ENCODE measurements around the gene CENPE. TPM values are rescaled to one million over a fixed set of nuclear protein-coding genes. Genes with fewer than 3 reads are reported as not detected.

CENPE gene
- total and polyA plus RNA-seq, 2 donors (not counting 1 experiment from before 2014, with no cell fraction given): 0.15 to 2.8 TPM

DNA sequence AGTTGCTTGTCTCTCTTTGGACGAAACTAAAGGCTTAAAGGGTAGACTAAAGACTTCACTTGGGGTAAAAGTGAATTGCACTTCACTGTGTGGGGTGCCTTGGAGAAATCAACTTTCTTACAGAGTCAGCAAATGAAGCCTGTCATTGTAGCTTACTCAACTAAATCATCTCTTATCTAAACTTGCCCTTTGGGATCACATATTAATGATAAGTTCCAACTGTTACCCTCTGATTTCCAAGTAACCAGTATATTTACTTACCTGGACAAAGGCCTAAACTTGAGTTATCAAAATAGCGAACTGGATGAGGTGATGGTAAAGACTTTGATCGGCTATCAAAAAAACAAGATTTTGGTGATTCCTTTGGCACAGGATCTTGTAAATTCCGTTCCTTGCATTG is 89.6 kb downstream of the CENPE start:
- Histone ChIP-seq H3K79me2 (ENCODE audit: control insufficient read depth, insufficient read depth, low read length) (no peaks in the 10 kb centered on the region), H3K9ac (ENCODE audit: low read length) (no peak overlapping the region), H3K36me3 (replicated peaks in 1 of 2; ENCODE audit: control extremely low read depth in 1 of 2, control insufficient read depth in 1 of 2, extremely low read depth in 1 of 2, insufficient read depth in 2 of 2, low read length in 1 of 2) (no peaks in the 10 kb centered on the region), H4K20me1 (ENCODE audit: control insufficient read depth, insufficient read depth, low read length, poor library complexity, severe bottlenecking) (no peaks in the 10 kb centered on the region), H3K4me3 (ENCODE audit: control extremely low read depth in 1 of 5, extremely low read depth in 1 of 5, insufficient read depth in 1 of 5, low read depth in 2 of 5, low read length in 4 of 5) (no peak overlapping the region), H3K27me3 (replicated peaks in 1 of 4; ENCODE audit: control extremely low read depth in 1 of 4, control insufficient read depth in 3 of 4, insufficient read depth in 4 of 4, low read length in 3 of 4) (no peaks in the 10 kb centered on the region), H2AFZ (ENCODE audit: insufficient read depth, low read depth, low read length, poor library complexity, severe bottlenecking) (no peak overlapping the region), H3K4me1 (ENCODE audit: control insufficient read depth in 2 of 2, insufficient read depth in 2 of 2, low read length in 2 of 2) (no peaks in the 10 kb centered on the region), H3K9me3 (ENCODE audit: control extremely low read depth in 1 of 3, control insufficient read depth in 2 of 3, insufficient read depth in 1 of 3, low read length in 2 of 3) (no peaks in the 10 kb centered on the region), H3K27ac (ENCODE audit: low read length in 2 of 2) (no peak overlapping the region), H3K4me2 (replicated peaks; ENCODE audit: low read depth, low read length, poor library complexity, severe bottlenecking) (no peak overlapping the region)
- no peak overlapping the region for H3K27ac Mint-ChIP-seq
- TF ChIP-seq EZH2 (IDR thresholded peaks at IDR 0.05; ENCODE audit: borderline replicate concordance, insufficient read depth, low read depth, low read length, poor library complexity, severe bottlenecking): no peak
- TF ChIP-seq, protein P1, sequence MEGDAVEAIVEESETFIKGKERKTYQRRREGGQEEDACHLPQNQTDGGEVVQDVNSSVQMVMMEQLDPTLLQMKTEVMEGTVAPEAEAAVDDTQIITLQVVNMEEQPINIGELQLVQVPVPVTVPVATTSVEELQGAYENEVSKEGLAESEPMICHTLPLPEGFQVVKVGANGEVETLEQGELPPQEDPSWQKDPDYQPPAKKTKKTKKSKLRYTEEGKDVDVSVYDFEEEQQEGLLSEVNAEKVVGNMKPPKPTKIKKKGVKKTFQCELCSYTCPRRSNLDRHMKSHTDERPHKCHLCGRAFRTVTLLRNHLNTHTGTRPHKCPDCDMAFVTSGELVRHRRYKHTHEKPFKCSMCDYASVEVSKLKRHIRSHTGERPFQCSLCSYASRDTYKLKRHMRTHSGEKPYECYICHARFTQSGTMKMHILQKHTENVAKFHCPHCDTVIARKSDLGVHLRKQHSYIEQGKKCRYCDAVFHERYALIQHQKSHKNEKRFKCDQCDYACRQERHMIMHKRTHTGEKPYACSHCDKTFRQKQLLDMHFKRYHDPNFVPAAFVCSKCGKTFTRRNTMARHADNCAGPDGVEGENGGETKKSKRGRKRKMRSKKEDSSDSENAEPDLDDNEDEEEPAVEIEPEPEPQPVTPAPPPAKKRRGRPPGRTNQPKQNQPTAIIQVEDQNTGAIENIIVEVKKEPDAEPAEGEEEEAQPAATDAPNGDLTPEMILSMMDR (IDR thresholded peaks at IDR 0.05): no peak
- CTCF ChIA-PET: interaction anchor here (1.3 kb wide), 1 partner anchor 9 kb away, joined by 4 read pairs; the partner anchor contains the start of gene BDH2
- no peaks in the 10 kb centered on the region for H3K9me3 Mint-ChIP-seq (ENCODE audit: insufficient read depth)
- POLR2A ChIA-PET: no interaction called here
- no peak overlapping the region for H3K4me3 Mint-ChIP-seq
- no peaks in the 10 kb centered on the region for H3K27me3 Mint-ChIP-seq
- 100% methylated on average over 1 of the region's 4 CpGs for WGBS (ENCODE audit: insufficient coverage)
- ATAC-seq (ENCODE audit: low read depth) (no peak), DNase-seq (no peak)
- intact Hi-C loops (cut with micrococcal nuclease): no loop called here
- H3K4me1 Mint-ChIP-seq: no peaks in the 10 kb centered on the region

- Mint-ChIP-seq H3K27me3 (no peaks in the 10 kb centered on the region), H3K4me1 (no peaks in the 10 kb centered on the region), H3K9me3 (ENCODE audit: insufficient read depth) (no peaks in the 10 kb centered on the region), H3K27ac (no peak overlapping the region), H3K4me3 (no peak overlapping the region)
- ChIA-PET CTCF (no interaction called here), POLR2A (no interaction called here)
- no CpG with 5 or more reads among the region's 2 CpGs for WGBS (ENCODE audit: insufficient coverage)
- H3K79me2 ChIP-seq (ENCODE audit: control insufficient read depth, insufficient read depth, low read length): no peaks in the 10 kb centered on the region
- H4K20me1 ChIP-seq (ENCODE audit: control insufficient read depth, insufficient read depth, low read length, poor library complexity, severe bottlenecking): no peaks in the 10 kb centered on the region
- no peaks in the 10 kb centered on the region for H3K4me1 ChIP-seq (ENCODE audit: control insufficient read depth in 2 of 2, insufficient read depth in 2 of 2, low read length in 2 of 2)
- no peaks in the 10 kb centered on the region for H3K36me3 ChIP-seq (replicated peaks in 1 of 2; ENCODE audit: control extremely low read depth in 1 of 2, control insufficient read depth in 1 of 2, extremely low read depth in 1 of 2, insufficient read depth in 2 of 2, low read length in 1 of 2)
- no peaks in the 10 kb centered on the region for H3K9me3 ChIP-seq (ENCODE audit: control extremely low read depth in 1 of 3, control insufficient read depth in 2 of 3, insufficient read depth in 1 of 3, low read length in 2 of 3)
- H3K4me2 ChIP-seq (replicated peaks; ENCODE audit: low read depth, low read length, poor library complexity, severe bottlenecking): no peak overlapping the region
- no peaks in the 10 kb centered on the region for H3K27me3 ChIP-seq (replicated peaks in 1 of 4; ENCODE audit: control extremely low read depth in 1 of 4, control insufficient read depth in 3 of 4, insufficient read depth in 4 of 4, low read length in 3 of 4)
- H3K27ac ChIP-seq (ENCODE audit: low read length in 2 of 2): no peak overlapping the region
- no peak overlapping the region for H3K4me3 ChIP-seq (ENCODE audit: control extremely low read depth in 1 of 5, extremely low read depth in 1 of 5, insufficient read depth in 1 of 5, low read depth in 2 of 5, low read length in 4 of 5)
- ATAC-seq (ENCODE audit: low read depth) (no peak), DNase-seq (no peak)
- no peak for TF ChIP-seq EZH2 (IDR thresholded peaks at IDR 0.05; ENCODE audit: borderline replicate concordance, insufficient read depth, low read depth, low read length, poor library complexity, severe bottlenecking)
- TF ChIP-seq, protein P1 (IDR thresholded peaks at IDR 0.05): no peak
- H3K9ac ChIP-seq (ENCODE audit: low read length): no peak overlapping the region
- no peak overlapping the region for H2AFZ ChIP-seq (ENCODE audit: insufficient read depth, low read depth, low read length, poor library complexity, severe bottlenecking)
- intact Hi-C loops (cut with micrococcal nuclease): no loop called here
Observed at GRCh38 chr4:103105558-103106356, 92.4 kb downstream of the CENPE start.

Data from B cell (primary cell).